ENCODE results near the gene DMRTC1B.
"Not testable (repeated sequence)": the region's sequence is repeated elsewhere in the genome, so short reads cannot be mapped to it uniquely, and the experiment has no call there.

Gene DMRTC1B

GRCh38 chrX:72782560-72782959 is 5.9 kb downstream of the DMRTC1B start, which contains the start of gene FAM236B:
TSS of gene FAM236B (minus strand) at chrX:72782660. CDS start at chrX:72782560, 100 bp downstream.
- H3K79me2 ChIP-seq (ENCODE audit: control insufficient read depth, insufficient read depth, low read length, poor library complexity); H3K36me3 ChIP-seq (ENCODE audit: control insufficient read depth in 1 of 2, insufficient read depth in 2 of 2, low read length in 2 of 2); H3K9me3 ChIP-seq (ENCODE audit: insufficient read depth, low read depth, low read length); H2BK5ac ChIP-seq (ENCODE audit: low read depth, low read length, poor library complexity); H2BK120ac ChIP-seq (ENCODE audit: insufficient read depth, low read length, poor library complexity); H3K23ac ChIP-seq (ENCODE audit: low read length); H2AFZ ChIP-seq (ENCODE audit: insufficient read depth, low read length, poor library complexity); H3K4ac ChIP-seq (ENCODE audit: low read depth, low read length); H2BK12ac ChIP-seq (ENCODE audit: low read length); H2AK5ac ChIP-seq (ENCODE audit: low read length); H3K79me1 ChIP-seq (ENCODE audit: low read length); H4K12ac ChIP-seq (ENCODE audit: low read depth, low read length); H3K14ac ChIP-seq (ENCODE audit: low read length); H3K27me3 ChIP-seq (ENCODE audit: insufficient read depth, low read length); H3K4me3 ChIP-seq (ENCODE audit: low read depth, low read length); H3K18ac ChIP-seq (ENCODE audit: low read length); H3K9ac ChIP-seq (ENCODE audit: low read length); H3K4me2 ChIP-seq (ENCODE audit: low read length); H4K8ac ChIP-seq (ENCODE audit: low read depth, low read length); H3K27ac ChIP-seq (ENCODE audit: low read depth, low read length); H3K4me1 ChIP-seq (ENCODE audit: control insufficient read depth in 1 of 2, insufficient read depth in 2 of 2, low read length in 2 of 2); DNase-seq; H4K91ac ChIP-seq (ENCODE audit: low read depth, low read length): not testable (repeated sequence)
- WGBS (ENCODE audit: extremely low coverage, insufficient coverage, insufficient read length) = no CpG with 5 or more reads among the region's 15 CpGs

- DNase-seq; H4K12ac ChIP-seq (ENCODE audit: low read depth, low read length); H3K79me2 ChIP-seq (ENCODE audit: control insufficient read depth, insufficient read depth, low read length, poor library complexity); H2BK120ac ChIP-seq (ENCODE audit: insufficient read depth, low read length, poor library complexity); H2BK12ac ChIP-seq (ENCODE audit: low read length); H3K9ac ChIP-seq (ENCODE audit: low read length); H3K4me1 ChIP-seq (ENCODE audit: control insufficient read depth in 1 of 2, insufficient read depth in 2 of 2, low read length in 2 of 2); H3K18ac ChIP-seq (ENCODE audit: low read length); H3K79me1 ChIP-seq (ENCODE audit: low read length); H3K23ac ChIP-seq (ENCODE audit: low read length); H3K4me3 ChIP-seq (ENCODE audit: low read depth, low read length); H3K27me3 ChIP-seq (ENCODE audit: insufficient read depth, low read length); H4K8ac ChIP-seq (ENCODE audit: low read depth, low read length); H3K27ac ChIP-seq (ENCODE audit: low read depth, low read length); H2AK5ac ChIP-seq (ENCODE audit: low read length); H2AFZ ChIP-seq (ENCODE audit: insufficient read depth, low read length, poor library complexity); H3K14ac ChIP-seq (ENCODE audit: low read length); H3K4ac ChIP-seq (ENCODE audit: low read depth, low read length); H4K91ac ChIP-seq (ENCODE audit: low read depth, low read length); H3K36me3 ChIP-seq (ENCODE audit: control insufficient read depth in 1 of 2, insufficient read depth in 2 of 2, low read length in 2 of 2); H3K9me3 ChIP-seq (ENCODE audit: insufficient read depth, low read depth, low read length); H3K4me2 ChIP-seq (ENCODE audit: low read length); H2BK5ac ChIP-seq (ENCODE audit: low read depth, low read length, poor library complexity): not testable (repeated sequence)
- WGBS (ENCODE audit: extremely low coverage, insufficient coverage, insufficient read length) = no CpG with 5 or more reads among the region's 8 CpGs
Measured at GRCh38 chrX:72783365-72783936, 6.8 kb downstream of the DMRTC1B start.

- H3K36me3 ChIP-seq (ENCODE audit: control insufficient read depth in 1 of 2, insufficient read depth in 2 of 2, low read length in 2 of 2); H3K9ac ChIP-seq (ENCODE audit: low read length); H3K4me3 ChIP-seq (ENCODE audit: low read depth, low read length); DNase-seq; H3K23ac ChIP-seq (ENCODE audit: low read length); H3K4me1 ChIP-seq (ENCODE audit: control insufficient read depth in 1 of 2, insufficient read depth in 2 of 2, low read length in 2 of 2); H3K4ac ChIP-seq (ENCODE audit: low read depth, low read length); H2BK5ac ChIP-seq (ENCODE audit: low read depth, low read length, poor library complexity); H2AFZ ChIP-seq (ENCODE audit: insufficient read depth, low read length, poor library complexity); H3K9me3 ChIP-seq (ENCODE audit: insufficient read depth, low read depth, low read length); H4K91ac ChIP-seq (ENCODE audit: low read depth, low read length); H3K79me1 ChIP-seq (ENCODE audit: low read length); H2AK5ac ChIP-seq (ENCODE audit: low read length); H2BK12ac ChIP-seq (ENCODE audit: low read length); H3K79me2 ChIP-seq (ENCODE audit: control insufficient read depth, insufficient read depth, low read length, poor library complexity); H3K18ac ChIP-seq (ENCODE audit: low read length); H4K8ac ChIP-seq (ENCODE audit: low read depth, low read length); H2BK120ac ChIP-seq (ENCODE audit: insufficient read depth, low read length, poor library complexity); H3K14ac ChIP-seq (ENCODE audit: low read length); H4K12ac ChIP-seq (ENCODE audit: low read depth, low read length); H3K4me2 ChIP-seq (ENCODE audit: low read length); H3K27me3 ChIP-seq (ENCODE audit: insufficient read depth, low read length); H3K27ac ChIP-seq (ENCODE audit: low read depth, low read length): not testable (repeated sequence)
- no CpG with 5 or more reads among the region's 6 CpGs for WGBS (ENCODE audit: extremely low coverage, insufficient coverage, insufficient read length)
Measured at GRCh38 chrX:72783964-72784363, 7.3 kb downstream of the DMRTC1B start.

DNA sequence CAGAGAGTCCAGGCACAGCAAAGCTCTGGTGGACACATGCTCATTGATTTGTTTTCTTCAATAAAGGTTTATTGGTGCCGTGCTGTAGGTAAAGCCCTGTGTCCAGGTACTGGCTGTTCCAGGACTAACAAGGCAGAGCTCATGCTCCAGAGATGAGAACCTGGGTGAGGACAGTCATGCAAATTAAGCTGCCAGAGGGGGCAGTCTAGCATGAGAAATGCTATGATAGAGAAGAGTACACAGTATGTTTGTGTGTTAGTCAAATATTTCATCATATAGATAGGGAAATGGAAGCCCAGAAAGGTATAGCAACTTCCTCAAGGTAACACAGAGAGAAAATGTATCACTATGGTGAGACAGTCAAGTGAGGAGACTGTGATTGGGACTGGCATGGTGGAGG is 11.5 kb downstream of the DMRTC1B start:
- H4K12ac ChIP-seq (ENCODE audit: low read depth, low read length); H3K36me3 ChIP-seq (ENCODE audit: control insufficient read depth in 1 of 2, insufficient read depth in 2 of 2, low read length in 2 of 2); H3K9ac ChIP-seq (ENCODE audit: low read length); H3K27me3 ChIP-seq (ENCODE audit: insufficient read depth, low read length); H4K8ac ChIP-seq (ENCODE audit: low read depth, low read length); H3K79me2 ChIP-seq (ENCODE audit: control insufficient read depth, insufficient read depth, low read length, poor library complexity); H4K91ac ChIP-seq (ENCODE audit: low read depth, low read length); DNase-seq; H3K79me1 ChIP-seq (ENCODE audit: low read length); H3K4me3 ChIP-seq (ENCODE audit: low read depth, low read length); H2BK120ac ChIP-seq (ENCODE audit: insufficient read depth, low read length, poor library complexity); H3K4me1 ChIP-seq (ENCODE audit: control insufficient read depth in 1 of 2, insufficient read depth in 2 of 2, low read length in 2 of 2); H3K4me2 ChIP-seq (ENCODE audit: low read length); H2BK5ac ChIP-seq (ENCODE audit: low read depth, low read length, poor library complexity); H2BK12ac ChIP-seq (ENCODE audit: low read length); H3K14ac ChIP-seq (ENCODE audit: low read length); H3K23ac ChIP-seq (ENCODE audit: low read length); H2AK5ac ChIP-seq (ENCODE audit: low read length); H3K27ac ChIP-seq (ENCODE audit: low read depth, low read length); H3K4ac ChIP-seq (ENCODE audit: low read depth, low read length); H2AFZ ChIP-seq (ENCODE audit: insufficient read depth, low read length, poor library complexity); H3K9me3 ChIP-seq (ENCODE audit: insufficient read depth, low read depth, low read length); H3K18ac ChIP-seq (ENCODE audit: low read length): not testable (repeated sequence)
- no CpG with 5 or more reads among the region's 1 CpG for WGBS (ENCODE audit: extremely low coverage, insufficient coverage, insufficient read length)

All from trophoblast cell (in vitro differentiated cells and primary cell).